AG10803 (cell line): ENCODE measurements around the gene CDH23.

Source experiments
- DNase-seq: peaks from one replicate; pipeline ENCODE4 v3.0.0; 2010; ENCODE audit warnings: low read depth
- H3K4me3 ChIP-seq: 2 replicates; pipeline ENCODE4 v1.5.1; 2011; ENCODE audit warnings: mild to moderate bottlenecking, low read length, control low read depth
- CTCF ChIP-seq: conservative IDR thresholded peaks from 2 replicates; pipeline ENCODE4 v1.5.1; 2011; ENCODE audit warnings: mild to moderate bottlenecking, low read length, control low read depth, inconsistent platforms

The CDH23 gene

GRCh38 chr10:71688256-71688655, 291.5 kb downstream of the CDH23 start:
- no peak for TF ChIP-seq CTCF
- H3K4me3 ChIP-seq = no peak overlapping the region
- no peak for DNase-seq

GRCh38 chr10:71690094-71690720, 293.5 kb downstream of the CDH23 start:
- TF ChIP-seq CTCF = no peak
- DNase-seq = no peak
- H3K4me3 ChIP-seq = no peak overlapping the region

- H3K4me3 ChIP-seq = no peak overlapping the region
- no peak for DNase-seq
- TF ChIP-seq CTCF = no peak
Measured at GRCh38 chr10:71691405-71691804, 294.7 kb downstream of the CDH23 start.

GRCh38 chr10:71692598-71693306, 296.0 kb downstream of the CDH23 start:
- TF ChIP-seq CTCF = no peak
- DNase-seq = no peak
- no peak overlapping the region for H3K4me3 ChIP-seq

- H3K4me3 ChIP-seq = no peak overlapping the region
- DNase-seq = no peak
- TF ChIP-seq CTCF = no peak
Measured at GRCh38 chr10:71693377-71693776, 296.7 kb downstream of the CDH23 start.

- no peak for DNase-seq
- H3K4me3 ChIP-seq = no peak overlapping the region
- no peak for TF ChIP-seq CTCF
Measured at GRCh38 chr10:71694039-71694501, 297.4 kb downstream of the CDH23 start.

GRCh38 chr10:71694567-71694968, 297.8 kb downstream of the CDH23 start:
- TF ChIP-seq CTCF = no peak
- DNase-seq = no peak
- no peak overlapping the region for H3K4me3 ChIP-seq
